Liver (tissue), 9 donors: ENCODE data around the gene EPHB2. TPM values are rescaled to one million over a fixed set of nuclear protein-coding genes. Genes with fewer than 3 reads are reported as not detected.

Experiments used
- DNase-seq: peaks from one replicate; pipeline ENCODE4 v3.0.0-alpha.2; 2017; ENCODE audit warnings: low spot score
- H3K27ac ChIP-seq, 2 donors: one replicate each; pipeline ENCODE4 v1.7.0; 2013; ENCODE audit warnings: inconsistent platforms in 2 of 2, low read length in 2 of 2, control low read depth in 1 of 2, low read depth in 1 of 2, mild to moderate bottlenecking in 1 of 2
- H3K27me3 ChIP-seq, 4 donors: one replicate each; pipeline versions ENCODE4 v1.6.1 to v1.7.0; 2013; ENCODE audit warnings: low read length in 3 of 4, inconsistent platforms in 1 of 4, mild to moderate bottlenecking in 1 of 4, moderate library complexity in 1 of 4; ENCODE audit not compliant: control insufficient read depth in 4 of 4, insufficient read depth in 4 of 4
- H3K36me3 ChIP-seq, 4 donors: one replicate each; pipeline versions ENCODE4 v1.6.1 to v1.7.0; 2013; ENCODE audit warnings: low read length in 3 of 4, mild to moderate bottlenecking in 3 of 4, low read depth in 1 of 4, moderate library complexity in 1 of 4; ENCODE audit not compliant: control insufficient read depth in 4 of 4, insufficient read depth in 3 of 4
- H3K4me1 ChIP-seq, 4 donors: one replicate each; pipeline versions ENCODE4 v1.6.1 to v1.7.0; 2013; ENCODE audit warnings: low read length in 3 of 4, mild to moderate bottlenecking in 3 of 4, moderate library complexity in 1 of 4; ENCODE audit not compliant: control insufficient read depth in 4 of 4, insufficient read depth in 4 of 4
- H3K4me3 ChIP-seq, 3 donors: one replicate each; pipeline versions ENCODE4 v1.6.1 to v1.7.0; 2013; ENCODE audit warnings: low read length in 3 of 3, control low read depth in 1 of 3, low read depth in 1 of 3, mild to moderate bottlenecking in 1 of 3
- H3K9ac ChIP-seq, 2 donors: one replicate each; pipeline ENCODE4 v1.7.0; 2013; ENCODE audit warnings: low read length in 2 of 2, mild to moderate bottlenecking in 2 of 2, moderate library complexity in 2 of 2, control low read depth in 1 of 2, low read depth in 1 of 2
- H3K9me3 ChIP-seq, 4 donors: one replicate each; pipeline versions ENCODE4 v1.6.1 to v1.7.0; 2013; ENCODE audit warnings: low read length in 3 of 4; ENCODE audit not compliant: control insufficient read depth in 4 of 4
- CTCF ChIP-seq: fragments of 150-350 bp; IDR thresholded peaks from 2 replicates; pipeline ENCODE4 v1.5.1; 2017; ENCODE audit warnings: improper control_type of control experiment, low read depth, low read length; ENCODE audit not compliant: missing input control
- FOXA1 ChIP-seq: IDR thresholded peaks from 2 replicates; pipeline ENCODE4 v1.6.1; 2016; ENCODE audit warnings: antibody characterized with exemption
- JUND ChIP-seq, 2 donors: IDR thresholded peaks; 2 replicates each; pipeline ENCODE4 v1.6.1; 2016; ENCODE audit warnings: antibody characterized with exemption in 2 of 2
- MAX ChIP-seq: IDR thresholded peaks from 2 replicates; pipeline ENCODE4 v1.6.1; 2016; ENCODE audit warnings: antibody characterized with exemption
- NR2F2 ChIP-seq: IDR thresholded peaks from 2 replicates; pipeline ENCODE4 v1.6.1; 2016; ENCODE audit warnings: antibody characterized with exemption
- RAD21 ChIP-seq, 2 donors: IDR thresholded peaks; 2 replicates each; pipeline ENCODE4 v1.6.1; 2016; ENCODE audit warnings: antibody characterized with exemption in 2 of 2, mild to moderate bottlenecking in 2 of 2
- REST ChIP-seq: IDR thresholded peaks from 2 replicates; pipeline ENCODE4 v1.6.1; 2016; ENCODE audit warnings: antibody characterized with exemption, mild to moderate bottlenecking
- RXRA ChIP-seq, 2 donors: IDR thresholded peaks; 2 replicates each; pipeline ENCODE4 v1.6.1; 2017 to 2018; ENCODE audit warnings: antibody characterized with exemption in 2 of 2, mild to moderate bottlenecking in 1 of 2
- SP1 ChIP-seq: IDR thresholded peaks from 2 replicates; pipeline ENCODE4 v1.6.1; 2018; ENCODE audit warnings: antibody characterized with exemption, mild to moderate bottlenecking
- YY1 ChIP-seq: IDR thresholded peaks from 2 replicates; pipeline ENCODE4 v1.6.1; 2016; ENCODE audit warnings: antibody characterized with exemption, mild to moderate bottlenecking
- ZBTB33 ChIP-seq: IDR thresholded peaks from 2 replicates; pipeline ENCODE4 v1.6.1; 2016; ENCODE audit warnings: antibody characterized with exemption
- WGBS: extraction: QIAGEN DNeasy Blood & Tissue Kit; methylation state at CpG from one replicate; pipeline ENCODE4 v1.1.7; 2013; 5-methylcytosine and 5-hydroxymethylcytosine counted together
- polyA plus RNA-seq, 2 donors: library from polyadenylated mRNA; stranded (reverse) in 1 of 2; unstranded in 1 of 2; fragments of 200-250 nt in 1 of 2; fragments of >200 nt in 1 of 2; fragmentation: Nextera tagmentation in 1 of 2; extraction: Ambion mirVana in 1 of 2; gene quantifications; one replicate each; pipeline versions ENCODE4 v1.2.1 to v1.2.3, GENCODE V29; 2013 to 2015
- total RNA-seq, 2 donors: library from RNA; depleted of rRNA; stranded (reverse); fragments of >200 nt; gene quantifications; one replicate each; pipeline ENCODE4 v1.2.3, GENCODE V29; 2014
- donor health status: healthy.
- donor health status: healthy.
- donor health status: healthy.
- donor health status: healthy.
- donor health status: healthy.

EPHB2 gene
- total and polyA plus RNA-seq, 4 donors = 0.07 to 1.0 (median 0.38) TPM

- 81% methylated on average over 15 of the region's 15 CpGs for whole genome bisulfite sequencing
- no peaks in the 10 kb centered on the region for H3K36me3 ChIP-seq
- peaks cover 0 to 2% (median 0%) of the 10 kb centered on the region in 4 donors for H3K4me1 ChIP-seq
- H3K27ac ChIP-seq = peak overlapping the region in 1 of 2 donors; percentile 0
- no peaks in the 10 kb centered on the region for H3K27me3 ChIP-seq
- no peaks in the 10 kb centered on the region for H3K9me3 ChIP-seq
- H3K9ac ChIP-seq = no peak overlapping the region
- DNase-seq = no peak
- H3K4me3 ChIP-seq = no peak overlapping the region
- TF ChIP-seq REST (no peak), NR2F2 (peak; percentile 96), RXRA (IDR thresholded peaks at IDR 0.05) (peak; percentile 25 to 65)
Observed at GRCh38 chr1:22808676-22809483, 98.2 kb downstream of the EPHB2 start.

GRCh38 chr1:22809783-22810182 lies 99.1 kb downstream of the EPHB2 start:
- H3K27ac ChIP-seq = no peak overlapping the region
- H3K9me3 ChIP-seq = no peaks in the 10 kb centered on the region
- H3K4me1 ChIP-seq = peaks cover 0 to 2% (median 0%) of the 10 kb centered on the region in 4 donors
- no peak overlapping the region for H3K4me3 ChIP-seq
- H3K9ac ChIP-seq = no peak overlapping the region
- no peak for TF ChIP-seq REST
- no peak for TF ChIP-seq CTCF
- TF ChIP-seq JUND (IDR thresholded peaks at IDR 0.05) = no peak
- no peak for TF ChIP-seq RAD21 (IDR thresholded peaks at IDR 0.05)
- TF ChIP-seq ZBTB33 = no peak
- no peak for TF ChIP-seq YY1
- no peak for TF ChIP-seq FOXA1
- TF ChIP-seq MAX = no peak
- TF ChIP-seq SP1 = no peak
- H3K27me3 ChIP-seq = no peaks in the 10 kb centered on the region
- no peak for DNase-seq
- H3K36me3 ChIP-seq = no peaks in the 10 kb centered on the region
- 95% methylated on average over 4 of the region's 4 CpGs for WGBS
